ENCODE measurements around the gene IFI27L2.

DNA sequence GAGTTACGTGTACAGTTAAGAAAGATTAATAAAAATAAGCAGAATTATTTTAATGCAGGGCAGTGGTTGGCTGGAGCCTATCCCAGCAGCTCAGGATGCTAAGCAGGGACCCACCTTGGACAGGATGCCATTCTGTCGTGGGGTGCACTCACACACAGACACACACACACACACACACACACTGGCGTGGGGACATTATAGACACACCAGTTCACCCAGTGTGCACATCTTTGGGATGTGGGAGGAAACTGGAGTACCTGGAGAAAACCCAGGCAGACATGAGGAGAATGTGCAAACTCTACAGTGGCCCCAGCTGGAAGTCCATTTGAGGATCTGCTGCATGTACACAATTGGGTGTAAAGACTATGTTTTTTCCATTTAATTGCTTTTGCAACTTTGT is 12.8 kb upstream of the IFI27L2 start:
- TF ChIP-seq CTCF (IDR thresholded peaks at IDR 0.05) (no peak), EP300 (IDR thresholded peaks at IDR 0.05) (no peak)

Data from stomach (tissue), 4 donors.